GM19467 (cell line): Measurements from ENCODE around the gene GTF3A.

Source experiments
- ATAC-seq: cut with Tn5 transposase; IDR thresholded peaks from one replicate; pipeline ENCODE4 v1.9.1; 2021; ENCODE audit warnings: mild to moderate bottlenecking, moderate library complexity; ENCODE audit not compliant: unreplicated experiment

The GTF3A gene

DNA sequence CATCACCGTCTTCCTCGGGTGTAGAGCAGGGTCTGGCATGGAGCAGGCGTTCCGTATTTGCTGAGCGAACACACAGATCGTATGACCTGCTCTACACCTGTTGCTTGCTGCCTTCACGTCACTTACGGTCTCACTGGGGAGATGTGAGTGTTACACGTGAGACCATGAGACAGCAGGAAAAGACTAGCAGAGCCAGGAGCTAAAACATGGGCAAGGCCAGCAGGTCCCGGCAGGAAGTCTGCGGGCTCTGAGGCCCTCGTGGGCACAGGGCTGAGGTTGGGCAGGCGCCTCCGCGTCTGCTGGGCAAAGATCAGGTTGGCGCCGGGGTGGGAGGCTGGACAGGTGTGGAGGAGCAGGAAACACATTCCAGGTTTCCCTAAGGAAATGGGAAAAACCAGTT is 19.7 kb upstream of the GTF3A start:
- no peak for ATAC-seq

DNA sequence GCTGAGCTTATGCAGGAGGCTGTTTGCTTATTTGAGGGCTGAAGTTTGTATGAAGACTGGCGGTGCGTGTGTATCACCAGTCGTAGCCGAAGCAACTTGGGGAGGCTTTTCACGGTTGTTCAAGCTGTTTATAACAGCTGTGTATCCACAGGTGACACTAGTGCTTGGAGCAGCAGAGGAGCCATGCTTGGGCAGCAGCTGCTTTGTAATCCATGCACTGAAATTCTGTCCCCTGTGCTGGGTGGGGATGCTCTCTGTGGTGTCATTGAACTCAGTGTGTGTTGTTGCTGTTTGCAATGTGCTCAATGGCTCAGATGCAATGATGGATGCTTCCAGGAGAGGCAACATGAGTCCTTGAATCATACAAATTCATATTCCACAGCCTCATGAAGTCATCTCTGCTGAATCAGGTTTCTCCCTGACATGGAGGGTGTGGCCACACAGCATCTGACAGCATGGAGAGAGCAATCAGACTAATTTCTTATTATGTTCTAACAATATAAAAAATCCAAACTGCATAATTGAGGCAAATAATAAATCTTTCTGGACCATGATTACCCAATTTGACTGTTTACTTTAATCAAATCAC is 18.8 kb upstream of the GTF3A start:
- no peak for ATAC-seq

DNA sequence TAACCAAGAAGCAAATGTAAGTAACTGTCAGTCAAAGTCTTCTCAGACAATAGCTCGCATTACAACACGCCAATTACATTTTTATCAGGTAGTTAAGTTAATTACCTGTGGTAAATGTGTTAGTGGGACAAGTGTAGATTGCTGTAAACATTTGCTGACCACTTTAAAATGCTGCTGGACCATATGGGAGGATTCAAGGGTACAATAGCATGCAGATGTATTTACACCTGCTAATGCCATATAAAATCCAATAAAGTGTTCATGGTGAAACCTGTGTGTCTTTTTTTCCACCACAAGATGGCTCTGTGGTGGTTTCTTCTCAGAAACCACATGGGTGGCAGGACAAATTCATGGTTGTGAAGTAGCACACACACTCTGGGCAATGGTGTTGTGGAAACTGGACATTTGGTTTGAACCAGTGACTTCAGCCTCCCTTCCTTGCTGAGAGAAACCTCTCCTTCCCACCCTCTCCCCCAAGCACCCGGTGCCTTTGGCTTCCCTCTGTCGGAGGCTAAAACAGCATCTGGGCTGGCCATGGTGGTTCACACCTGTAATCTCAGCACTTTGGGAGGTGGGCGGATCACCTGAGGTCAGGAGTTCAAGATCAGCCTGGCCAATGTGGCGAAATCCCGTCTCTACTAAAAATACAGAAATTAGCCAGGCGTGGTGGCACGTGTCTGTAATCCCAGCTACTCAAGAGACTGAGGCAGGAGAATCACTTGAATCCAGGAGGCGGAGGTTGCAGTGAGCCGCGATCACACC is 18.1 kb upstream of the GTF3A start:
- no peak for ATAC-seq

DNA sequence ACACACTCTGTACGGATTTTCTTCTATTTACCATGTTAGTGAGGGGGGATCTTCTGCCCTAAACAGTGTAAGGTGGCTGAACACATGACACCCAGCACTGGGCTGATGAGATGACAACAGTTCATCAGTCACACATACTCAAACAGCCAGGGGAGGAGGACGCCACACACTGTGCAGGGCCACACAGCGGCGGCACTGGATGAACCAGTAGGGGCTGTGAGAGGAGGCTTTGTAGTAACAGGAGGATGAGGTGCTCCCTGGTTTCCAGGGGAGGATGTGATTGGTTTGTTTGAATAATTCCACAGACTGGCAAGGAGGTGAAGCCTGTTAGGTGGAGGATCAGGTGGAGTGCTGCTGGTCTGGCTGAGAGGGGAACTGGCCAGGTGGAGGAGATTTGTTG is 16.3 kb upstream of the GTF3A start:
- no peak for ATAC-seq

DNA sequence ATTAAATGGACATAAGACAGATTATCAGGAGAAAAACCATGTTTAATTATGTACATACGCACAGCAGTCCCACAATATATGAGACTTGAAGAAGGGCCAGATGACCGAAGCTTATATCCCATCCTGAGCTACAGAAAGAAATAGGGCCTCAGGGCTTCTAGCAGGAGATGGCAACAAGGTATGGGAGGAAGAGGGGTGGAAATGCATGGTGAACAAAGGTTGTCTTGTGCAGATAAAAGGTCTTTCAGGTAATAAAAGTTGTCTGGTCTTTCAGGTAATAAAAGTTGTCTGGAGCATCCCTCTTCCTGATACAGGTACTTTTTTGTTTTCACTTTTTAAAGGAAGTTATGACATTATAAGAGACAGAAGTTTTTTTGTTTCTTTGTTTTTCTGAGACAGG is 15.4 kb upstream of the GTF3A start:
- ATAC-seq = no peak

DNA sequence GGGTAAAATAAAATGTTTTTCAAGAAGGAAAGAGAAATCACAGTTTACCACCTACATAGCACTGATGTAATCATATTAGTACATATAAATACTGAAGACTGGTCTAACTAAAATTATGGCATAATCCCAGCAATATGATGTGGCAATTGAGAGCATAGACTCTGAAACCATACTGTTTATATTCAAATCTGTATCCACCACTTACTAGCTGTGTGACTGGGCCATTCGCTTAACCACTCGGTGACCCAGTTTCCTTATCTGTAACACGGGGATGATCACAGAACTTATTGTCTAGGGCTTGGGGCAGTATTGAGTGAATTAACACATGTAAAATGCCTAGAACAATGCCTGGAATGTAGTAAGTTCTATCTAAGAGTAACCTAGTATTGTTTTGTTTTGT is 13.1 kb upstream of the GTF3A start:
- no peak for ATAC-seq

DNA sequence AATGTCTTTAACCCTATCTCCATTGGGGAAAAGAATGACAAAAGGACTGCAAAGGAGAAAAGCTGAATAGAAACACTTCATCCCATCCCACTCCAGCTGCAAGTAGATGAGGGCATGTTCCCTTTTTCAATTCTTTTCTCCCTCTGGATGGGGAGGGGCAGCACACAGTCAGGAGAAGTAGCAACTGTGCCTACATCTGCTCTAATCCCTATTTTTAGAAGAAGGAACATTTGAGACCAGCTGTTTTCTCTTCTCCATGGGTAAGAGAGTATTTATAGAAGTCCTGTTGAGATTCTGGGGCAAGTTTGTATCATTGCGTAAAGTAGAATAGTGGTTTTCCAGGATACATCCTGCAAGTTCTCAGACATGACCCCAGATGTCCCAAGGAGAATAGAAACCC is 9.3 kb upstream of the GTF3A start:
- ATAC-seq = no peak

DNA sequence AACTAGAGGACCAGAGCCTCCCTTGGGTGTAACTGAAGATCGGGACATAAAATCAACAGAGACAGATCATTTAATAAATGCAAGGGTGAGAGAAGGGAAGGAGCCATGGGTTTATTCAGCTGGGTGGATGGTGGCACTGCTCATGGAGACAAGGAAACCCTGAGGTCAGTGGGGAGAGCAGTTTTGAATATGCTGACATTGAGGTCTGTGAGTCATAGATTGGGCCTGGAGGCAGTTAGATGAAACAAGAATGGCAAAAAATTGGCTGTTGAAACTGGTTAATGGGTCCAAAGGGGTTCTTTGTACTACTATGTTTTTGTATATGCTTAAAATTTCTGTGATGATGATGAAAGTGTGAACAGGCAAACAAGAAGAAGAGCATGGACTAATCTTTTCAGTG is 5.1 kb upstream of the GTF3A start:
- no peak for ATAC-seq

DNA sequence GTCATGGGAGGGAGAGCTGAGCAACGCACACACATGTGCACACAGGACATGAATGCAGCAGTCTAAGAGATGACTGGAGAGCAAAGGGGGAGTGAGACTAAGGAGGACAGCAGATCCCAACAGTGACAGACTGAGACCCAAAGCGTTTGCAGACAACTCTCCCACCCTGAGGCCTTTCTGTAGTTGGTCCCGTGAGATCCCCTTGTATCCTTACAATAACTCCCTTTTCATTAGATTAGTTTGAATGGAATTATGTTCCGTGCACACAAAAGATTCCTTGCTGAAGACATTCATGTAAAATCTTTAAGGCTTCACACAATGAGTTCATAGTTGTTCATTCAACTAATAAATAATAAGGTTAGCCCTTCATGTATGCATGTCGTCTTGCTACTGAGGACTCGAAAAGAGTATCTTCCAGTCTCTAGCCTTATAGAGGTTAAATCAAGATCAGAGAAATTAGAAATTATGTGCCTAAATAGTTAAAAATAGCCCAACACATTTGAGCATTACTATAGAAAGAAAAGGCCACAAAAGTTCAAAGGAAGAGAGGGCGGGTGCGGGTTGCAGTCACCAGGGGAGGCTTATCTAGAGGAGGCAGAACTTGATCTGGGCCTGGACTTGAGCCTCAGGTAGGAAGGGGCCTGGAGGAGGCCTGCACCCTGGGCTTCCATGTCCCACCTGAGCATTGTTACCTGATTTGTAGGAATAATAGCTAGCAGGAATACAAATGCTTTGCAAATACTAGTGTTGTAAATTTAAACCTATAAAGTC is 3.1 kb upstream of the GTF3A start:
- no peak for ATAC-seq

DNA sequence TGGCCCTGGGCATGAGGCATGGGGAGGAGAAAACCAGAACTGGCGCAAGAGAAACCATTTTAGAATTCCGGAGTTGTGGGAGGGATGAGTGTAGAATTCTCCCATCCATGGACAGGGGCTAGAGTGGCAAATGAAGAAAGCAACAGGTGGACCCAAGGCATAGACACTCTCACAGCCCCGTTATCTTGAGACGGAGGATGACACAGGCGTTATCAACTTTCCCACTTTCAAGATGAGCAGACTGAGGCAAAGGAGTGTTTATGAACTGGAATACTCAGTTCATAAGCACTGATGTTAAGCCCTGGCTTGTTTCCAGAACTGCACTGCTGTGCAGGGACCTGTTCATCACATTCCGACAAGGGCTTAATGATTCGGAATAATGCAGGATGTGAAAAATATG is 1.1 kb upstream of the GTF3A start:
- ATAC-seq = no peak

DNA sequence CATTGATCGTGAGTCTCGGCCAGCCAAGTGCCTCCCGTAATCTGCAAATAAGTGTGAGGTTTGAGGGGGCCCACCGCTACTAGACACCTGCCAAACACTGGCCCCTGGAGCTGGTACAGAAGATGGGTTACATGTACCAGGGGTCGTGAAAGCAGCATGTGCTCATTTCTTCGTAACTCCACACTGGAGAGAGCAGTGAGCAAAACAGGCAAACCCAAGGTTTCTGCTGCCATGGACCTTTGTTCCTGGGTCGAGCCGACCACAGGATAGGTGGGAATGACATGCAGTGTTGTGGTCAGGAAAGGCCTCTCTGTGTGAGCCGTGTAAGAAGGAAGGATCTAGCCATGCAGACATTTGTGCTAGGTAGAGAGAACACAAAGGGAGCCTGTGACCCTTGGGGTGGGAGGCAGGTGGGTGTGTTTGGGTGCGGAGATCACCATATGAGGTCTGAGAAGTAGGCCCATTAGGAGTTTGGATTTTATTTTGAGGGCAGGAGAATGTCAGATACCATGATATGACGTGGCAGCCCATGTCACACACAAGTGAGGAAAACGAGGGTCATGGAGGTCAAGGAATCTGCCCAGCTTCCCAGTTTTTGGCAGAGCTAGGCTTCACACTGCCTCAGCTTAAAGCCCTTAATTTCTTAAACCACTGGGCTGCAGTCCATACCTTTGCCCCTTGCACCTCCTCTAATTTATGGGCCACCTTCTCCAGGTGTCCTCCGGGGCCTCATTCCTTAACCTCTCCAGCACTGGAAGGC is 919 bp downstream of the GTF3A start:
- peak; percentile 2 for ATAC-seq

DNA sequence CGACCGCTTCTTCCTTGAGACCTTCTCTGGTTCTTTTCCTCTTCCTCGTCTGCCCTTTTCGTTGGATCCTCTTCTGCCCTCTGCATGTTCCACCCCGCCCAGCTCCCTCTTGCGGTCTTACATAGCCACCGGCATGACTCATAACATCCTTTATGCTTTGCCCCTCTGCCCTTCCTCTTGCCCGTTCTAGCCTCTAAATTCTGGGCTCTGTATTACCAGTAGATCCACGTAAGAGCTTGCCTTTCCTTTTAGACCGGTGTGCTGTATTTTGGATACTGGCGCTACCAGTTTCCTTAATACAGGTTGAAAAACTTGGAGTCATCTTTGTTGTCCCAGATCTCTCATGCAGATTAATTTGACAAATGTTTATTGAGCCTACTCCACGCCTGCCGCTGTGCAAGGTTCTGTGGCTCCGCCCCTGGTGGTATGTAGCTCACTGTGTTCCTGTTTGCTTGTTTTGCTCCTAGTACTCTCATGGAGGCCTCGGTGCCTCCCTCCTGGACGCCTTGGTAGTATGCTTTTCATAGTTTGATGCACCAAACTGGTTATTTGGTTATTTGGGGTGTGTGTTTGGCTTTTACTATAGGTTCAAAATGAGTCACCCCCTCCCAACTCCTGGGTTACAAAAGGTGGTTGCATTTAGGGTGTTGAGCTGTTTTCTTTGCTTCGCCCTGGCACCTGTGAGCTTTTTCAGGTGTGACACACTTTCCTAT is 1.7 kb downstream of the GTF3A start:
- ATAC-seq = peak; percentile 51

DNA sequence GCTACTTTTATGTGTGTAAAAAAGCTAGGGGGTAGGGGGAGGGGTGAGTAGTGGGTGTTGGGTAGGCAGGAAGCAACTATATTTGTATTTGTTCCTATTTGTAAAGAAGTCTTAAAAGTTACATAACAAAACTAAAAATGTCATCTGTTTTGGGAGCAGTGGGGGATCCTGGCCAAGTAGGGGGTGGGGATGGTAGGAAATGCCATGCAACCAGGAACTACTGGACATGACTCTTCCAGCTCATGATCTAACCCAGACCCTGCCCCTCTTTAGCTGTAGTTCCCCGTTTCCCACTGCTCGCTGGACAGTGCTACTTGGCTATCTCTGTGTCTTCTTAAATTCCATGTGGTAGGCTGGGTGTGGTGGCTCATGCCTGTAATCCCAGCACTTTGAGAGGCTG is 3.2 kb downstream of the GTF3A start:
- no peak for ATAC-seq

DNA sequence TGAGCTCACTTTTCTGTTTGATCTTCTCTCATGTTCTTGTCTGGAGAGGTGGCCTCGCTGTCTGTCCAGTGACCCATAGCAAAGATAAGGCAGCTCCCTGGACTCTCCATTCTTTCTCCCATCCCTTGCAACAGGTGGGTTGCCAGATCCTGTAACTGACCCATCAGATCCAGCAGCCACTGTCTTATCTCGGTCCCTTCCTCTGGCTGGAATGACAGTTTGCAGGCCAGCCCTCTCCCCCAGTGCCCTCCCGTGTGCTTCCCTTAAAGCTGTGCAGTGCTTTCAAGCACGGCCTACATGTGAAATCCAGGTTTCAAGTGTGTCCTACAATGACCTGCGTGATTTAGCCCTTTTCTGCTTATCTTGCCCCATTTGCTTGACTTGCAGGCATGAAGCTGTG is 3.7 kb downstream of the GTF3A start:
- no peak for ATAC-seq

DNA sequence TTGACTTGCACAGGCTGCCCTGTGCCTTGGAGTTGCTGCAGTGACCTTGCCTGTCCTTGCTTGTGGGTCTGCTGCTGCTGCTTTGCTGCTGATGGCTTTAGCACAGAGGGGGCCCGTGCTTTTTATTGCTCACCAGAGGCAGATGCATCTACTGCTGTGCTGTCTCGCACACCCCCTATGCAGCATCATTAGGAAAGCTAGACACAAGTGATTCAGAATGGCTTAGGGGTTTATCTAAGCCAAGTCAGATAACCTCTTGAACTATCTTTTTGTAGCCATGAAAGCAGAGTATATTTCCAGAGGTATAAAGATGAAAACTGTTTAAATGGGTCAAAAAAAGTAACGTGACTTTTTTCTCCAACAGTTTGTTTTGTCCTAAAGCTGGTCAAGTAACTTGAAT is 7.8 kb downstream of the GTF3A start:
- no peak for ATAC-seq

DNA sequence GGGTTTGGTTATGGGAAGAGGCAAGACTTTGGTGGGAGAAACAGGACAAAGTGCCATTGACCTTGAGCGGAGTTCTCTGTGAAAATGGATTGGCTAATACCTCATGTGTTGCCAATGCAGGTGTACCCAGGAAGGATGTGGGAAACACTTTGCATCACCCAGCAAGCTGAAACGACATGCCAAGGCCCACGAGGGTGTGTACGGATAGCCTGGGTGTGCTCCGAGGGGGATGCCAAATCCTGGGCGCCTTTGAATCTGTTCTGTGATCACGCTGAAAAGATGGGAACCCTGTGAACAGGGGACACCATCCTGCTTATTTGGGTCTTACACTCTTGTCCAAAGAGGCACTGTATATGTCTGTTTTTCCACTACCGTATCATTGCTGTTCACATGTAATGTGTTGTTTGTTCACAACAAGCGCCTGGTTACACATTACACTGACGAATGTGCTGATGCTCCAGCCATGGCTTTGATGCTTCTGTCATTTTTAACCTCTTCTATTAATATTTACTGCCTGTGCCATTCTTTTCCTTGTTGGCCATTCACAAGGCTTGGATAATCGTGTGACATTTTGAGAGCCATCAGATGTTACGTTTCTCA is 8.3 kb downstream of the GTF3A start:
- ATAC-seq = no peak

DNA sequence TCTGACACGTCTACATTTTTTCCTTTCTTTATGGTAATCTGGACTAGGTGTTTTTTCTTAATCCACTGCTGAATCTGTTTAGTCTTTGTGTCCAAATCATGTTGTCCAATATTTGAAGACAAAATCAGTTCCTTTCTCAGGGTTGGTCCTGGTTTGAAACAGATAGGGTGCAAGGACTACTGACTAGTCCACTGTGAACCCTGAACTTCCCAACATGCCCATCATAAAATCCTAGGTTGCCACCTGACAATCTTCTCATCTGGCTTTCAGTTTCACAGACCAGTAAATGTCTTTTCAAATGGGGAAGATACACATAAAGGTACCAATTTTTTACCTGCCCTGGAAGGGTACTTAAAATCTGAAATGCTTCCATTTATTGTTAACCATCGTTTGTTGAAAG is 12.7 kb downstream of the GTF3A start:
- no peak for ATAC-seq

DNA sequence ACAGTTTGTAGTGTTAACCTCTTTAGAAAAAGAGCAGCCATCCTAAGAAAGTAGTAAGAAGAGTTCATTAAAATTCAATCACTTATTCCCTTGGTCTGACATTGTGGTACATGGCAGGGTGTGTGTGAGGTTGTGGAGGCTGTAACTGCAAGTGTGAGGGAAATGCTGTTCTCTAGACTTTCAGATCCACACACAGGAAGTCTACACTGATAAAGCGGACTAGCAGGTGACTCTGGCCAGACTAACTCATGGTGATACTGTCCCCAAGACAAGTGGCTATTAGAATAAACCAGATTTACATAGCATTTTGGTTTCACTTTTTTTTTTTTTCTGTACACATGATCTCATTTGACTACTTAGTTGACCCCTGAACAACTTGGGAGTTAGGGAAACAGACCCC is 16.0 kb downstream of the GTF3A start:
- ATAC-seq = peak; percentile 56

DNA sequence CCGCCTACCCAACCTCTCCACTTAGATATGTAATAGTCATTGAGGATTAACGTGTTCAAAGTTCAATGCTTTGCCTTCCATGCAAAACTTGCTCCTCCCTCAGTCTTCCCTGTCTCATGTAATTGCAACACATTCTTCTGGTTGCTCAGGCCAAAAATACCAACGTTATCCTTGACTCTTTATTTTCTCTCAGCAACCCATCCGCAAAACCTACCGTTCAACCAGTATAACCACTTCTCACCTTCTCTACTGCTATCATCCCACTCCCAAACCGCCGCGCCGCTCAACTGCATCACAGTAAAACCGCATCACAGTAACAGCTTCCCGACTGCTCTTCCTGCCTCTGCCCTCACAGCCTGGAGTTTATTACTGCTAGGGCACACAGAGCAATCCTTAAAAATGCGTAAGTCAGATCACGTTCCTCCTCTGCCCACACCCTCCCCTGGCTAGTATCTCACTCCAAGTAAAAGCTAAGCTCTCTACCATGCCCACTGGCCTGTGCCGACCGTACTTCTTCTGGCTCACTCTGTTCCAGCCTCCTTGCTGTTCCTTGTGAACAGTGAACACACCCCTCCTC is 17.7 kb downstream of the GTF3A start:
- ATAC-seq = no peak

DNA sequence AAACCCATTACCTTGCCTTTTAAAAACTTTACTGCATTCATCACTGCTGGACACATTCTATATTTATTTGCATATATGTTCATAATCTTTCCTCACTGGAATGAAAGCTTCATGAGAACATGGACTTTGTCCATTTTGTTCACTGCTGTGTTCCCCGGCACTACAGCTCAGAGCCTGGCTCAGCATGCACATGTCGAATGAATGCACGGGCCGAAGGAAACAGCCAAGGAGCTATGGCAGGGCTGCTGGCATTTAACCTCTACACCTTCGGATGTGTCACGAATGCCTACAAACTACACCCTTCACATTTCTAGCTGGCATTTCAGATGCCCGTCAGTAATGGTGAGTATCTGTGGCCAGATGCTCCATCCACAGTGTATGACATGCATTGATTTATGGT is 18.4 kb downstream of the GTF3A start:
- no peak for ATAC-seq
